HG02623 (cell line): ENCODE data around the gene AMOTL1.

Experiments
- ATAC-seq: cut with Tn5 transposase; IDR thresholded peaks from one replicate; pipeline ENCODE4 v1.9.1; 2021; ENCODE audit warnings: moderate library complexity; ENCODE audit not compliant: unreplicated experiment

Gene AMOTL1

DNA sequence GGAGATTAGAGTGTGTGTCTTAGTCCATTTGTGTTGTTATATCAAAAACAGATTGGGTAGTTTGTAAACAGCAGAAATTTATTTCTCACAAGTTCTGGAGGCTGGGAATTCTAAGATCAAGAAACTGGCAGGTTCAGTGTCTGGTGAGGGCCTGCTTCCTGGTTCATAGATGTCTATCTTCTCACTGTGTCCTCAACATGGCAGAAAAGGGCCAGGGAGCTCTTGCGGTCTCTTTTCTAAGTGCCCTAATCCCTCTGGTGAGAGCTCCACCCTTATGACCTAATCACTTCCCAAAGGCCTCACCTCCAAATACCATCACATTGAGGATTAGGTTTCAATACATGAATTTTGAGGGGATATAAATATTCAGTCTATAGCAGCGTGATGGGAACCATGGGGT is 25.5 kb upstream of the AMOTL1 start:
- ATAC-seq = no peak

DNA sequence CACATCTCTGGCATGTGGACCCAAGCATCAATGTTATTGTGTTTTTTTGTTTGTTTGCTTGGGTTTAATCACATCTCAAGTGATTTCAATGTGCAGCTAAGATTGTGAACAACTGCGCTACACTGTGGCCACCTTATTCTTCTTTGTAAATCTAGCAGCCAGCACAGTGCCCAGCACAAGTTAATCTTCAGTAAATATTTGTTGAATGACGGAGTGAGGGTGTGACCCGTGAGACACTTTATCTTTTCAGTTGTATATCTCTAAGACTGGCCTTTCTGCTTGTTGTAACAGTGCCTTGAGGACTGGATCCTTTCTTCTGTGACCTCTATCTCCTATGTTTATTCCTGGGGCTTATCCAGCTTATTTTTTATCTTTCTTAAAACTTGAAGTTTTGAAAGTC is 21.4 kb upstream of the AMOTL1 start:
- ATAC-seq = no peak

DNA sequence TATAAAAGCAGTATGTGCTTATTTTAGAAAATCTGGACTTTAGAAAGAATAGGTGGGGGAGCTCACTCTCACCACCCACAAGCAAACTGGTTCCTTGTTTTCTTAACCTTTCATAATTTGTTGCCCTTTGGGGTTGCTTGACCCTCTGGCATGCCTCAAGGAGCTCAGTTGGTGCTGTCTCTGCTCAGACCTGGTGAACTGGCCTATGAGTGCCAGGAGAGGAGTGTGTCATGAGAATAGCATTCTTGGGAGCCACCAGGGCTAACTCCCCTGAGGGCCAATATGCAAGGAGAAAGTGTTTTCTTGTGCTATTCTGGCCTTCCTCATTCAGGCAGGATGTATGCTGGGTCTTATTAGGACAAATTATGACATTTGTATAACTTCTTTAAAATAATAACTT is 21.0 kb upstream of the AMOTL1 start:
- no peak for ATAC-seq

DNA sequence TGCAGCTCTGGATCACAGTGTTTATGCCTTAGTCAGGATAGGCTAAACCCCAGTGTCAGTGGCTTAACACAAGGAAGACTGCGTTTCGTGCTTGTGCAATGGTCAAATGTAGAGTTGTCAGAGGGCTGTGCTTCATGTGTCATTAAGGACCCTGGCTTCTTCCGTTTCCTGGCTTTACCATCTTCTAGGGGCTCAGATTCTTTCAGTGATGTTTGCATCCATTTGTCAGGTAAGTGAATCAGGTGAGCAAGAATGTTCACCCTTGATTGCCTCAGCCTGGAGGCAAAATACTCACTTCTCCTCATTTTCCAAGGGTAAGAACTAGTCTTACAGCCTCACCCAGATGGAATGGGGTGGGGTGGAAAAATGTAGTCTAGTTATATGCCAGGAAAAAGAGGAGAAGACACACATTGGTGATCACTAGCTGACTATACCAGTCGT is 20.5 kb upstream of the AMOTL1 start:
- ATAC-seq = no peak

DNA sequence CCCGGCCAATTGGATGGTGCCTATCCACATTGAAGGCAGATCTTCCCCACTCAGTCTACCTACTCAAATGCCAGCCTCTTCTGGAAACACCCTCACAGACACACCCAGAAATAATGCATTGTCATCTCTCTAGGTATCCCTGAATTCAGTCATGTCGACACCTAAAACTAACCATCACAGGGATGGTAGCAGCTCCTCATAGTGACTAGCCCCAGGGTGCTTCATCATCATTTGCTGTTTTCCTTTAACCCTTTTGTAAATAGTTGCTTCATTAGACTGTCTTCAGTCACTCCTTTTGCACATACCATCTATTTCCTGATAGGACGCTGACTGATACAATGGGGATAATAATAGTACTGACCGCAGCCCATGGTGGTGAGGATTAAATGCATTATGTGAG is 18.8 kb upstream of the AMOTL1 start:
- no peak for ATAC-seq

DNA sequence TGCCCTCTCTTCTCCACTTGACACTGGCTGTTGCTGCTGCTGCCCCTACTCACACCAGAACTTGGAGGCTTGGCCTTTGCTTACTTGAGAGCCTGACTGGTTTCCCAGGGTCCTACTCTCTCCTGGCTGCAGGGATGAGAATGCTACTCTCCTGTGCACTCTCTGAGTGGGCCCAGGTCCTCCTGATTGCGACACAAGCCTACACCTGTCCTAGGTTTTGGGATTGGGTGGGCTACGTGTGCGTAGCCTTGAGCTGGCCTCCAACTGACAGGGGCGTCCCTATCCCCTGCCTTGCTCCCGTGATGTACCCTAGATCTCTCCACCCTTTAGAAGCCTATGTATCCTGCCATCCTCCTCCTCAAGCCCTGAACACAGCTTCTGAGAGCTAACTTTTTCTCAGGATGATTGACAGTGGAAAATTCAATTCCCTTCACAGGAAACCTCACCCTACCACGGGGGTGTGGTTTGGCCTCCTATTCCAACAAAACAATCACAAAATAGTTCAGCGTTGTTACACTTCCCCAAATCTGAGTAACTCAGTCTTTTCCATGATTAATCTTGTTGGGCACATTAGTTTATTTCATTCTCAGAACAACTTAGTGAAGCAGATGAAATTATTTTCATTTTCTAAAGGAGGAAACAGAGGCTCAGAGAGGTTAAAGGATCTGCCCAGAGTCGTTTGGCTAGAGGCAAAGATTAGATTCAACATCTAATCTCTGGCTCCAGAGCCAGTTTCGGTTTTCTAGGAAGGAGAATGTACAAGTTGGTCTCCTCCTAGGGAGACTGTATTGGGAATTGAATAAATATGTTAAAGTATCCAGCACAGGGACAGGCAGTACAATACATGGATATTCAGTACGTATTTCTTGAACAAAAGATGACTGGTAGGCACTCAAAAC is 17.6 kb upstream of the AMOTL1 start:
- ATAC-seq = no peak

DNA sequence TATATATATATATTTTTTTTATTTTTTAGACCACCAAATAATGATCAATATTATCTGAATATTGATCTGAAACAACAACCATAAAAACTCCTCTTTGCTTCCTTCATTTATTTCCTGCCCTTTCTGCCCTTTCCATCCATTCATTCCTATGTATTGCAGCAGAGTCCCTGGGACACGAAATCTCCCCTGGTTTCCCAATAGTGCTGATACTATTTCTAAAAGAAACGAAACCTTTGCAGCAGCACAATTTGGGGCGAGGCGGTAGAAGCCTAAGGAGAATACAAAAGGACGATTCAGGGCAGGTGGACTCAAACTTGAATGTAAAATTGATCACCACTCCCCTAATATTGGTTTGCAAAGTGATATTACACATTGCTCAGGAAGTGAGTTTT is 16.9 kb upstream of the AMOTL1 start:
- no peak for ATAC-seq

DNA sequence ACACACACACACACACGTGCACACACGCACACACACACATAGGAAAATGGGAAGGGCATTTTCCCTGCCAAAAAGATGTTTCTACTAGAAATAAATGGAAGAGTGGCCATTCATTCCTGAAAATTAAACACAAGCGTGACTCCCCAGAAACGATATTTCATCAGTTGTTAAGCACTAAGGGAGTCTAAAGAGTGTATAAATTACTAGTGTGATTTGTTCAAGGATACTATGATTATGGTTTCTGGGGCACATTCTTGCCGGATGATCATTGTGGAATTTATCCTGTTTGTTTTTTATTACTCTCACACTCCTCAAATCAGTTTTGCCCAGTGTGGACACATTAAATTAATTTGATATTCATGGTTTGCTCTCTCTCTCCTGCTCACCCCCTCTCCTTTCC is 16.4 kb upstream of the AMOTL1 start:
- no peak for ATAC-seq

DNA sequence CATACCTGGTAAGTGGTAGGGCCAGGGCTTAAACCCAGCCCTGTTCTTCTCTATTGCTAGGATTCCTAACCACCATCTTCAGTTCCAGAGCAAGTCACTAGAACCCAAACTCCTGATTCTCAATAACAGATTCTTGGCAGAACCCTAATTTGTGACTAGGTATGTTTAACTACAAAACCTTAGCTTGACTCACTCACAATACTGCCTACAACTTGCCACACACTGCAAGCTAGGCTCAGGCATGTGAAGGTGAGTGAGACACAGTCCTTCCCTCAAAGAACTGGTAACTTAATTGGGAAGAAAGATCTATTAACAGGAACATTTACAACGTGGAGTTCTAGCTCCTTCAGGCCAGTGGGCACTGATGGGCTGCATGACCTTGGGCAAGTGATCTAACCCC is 14.5 kb upstream of the AMOTL1 start:
- no peak for ATAC-seq

DNA sequence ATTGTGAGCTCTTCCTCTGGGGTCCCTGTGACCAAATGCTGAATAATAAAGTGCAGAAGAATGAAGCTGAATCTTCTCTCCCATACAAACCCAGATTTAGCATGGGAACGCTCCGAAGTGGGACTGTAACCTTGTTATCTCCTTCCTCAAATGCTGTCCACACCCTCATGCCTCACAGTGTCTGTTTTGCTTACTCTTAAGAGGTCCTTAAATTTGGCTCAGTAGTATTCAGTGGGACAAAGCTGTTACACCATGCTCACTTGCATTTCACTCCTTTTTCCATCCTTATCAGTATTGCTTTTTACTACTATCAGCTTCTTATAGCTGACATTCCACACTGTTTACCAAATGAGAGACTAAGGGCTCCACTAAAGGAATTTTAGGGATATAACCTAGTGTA is 13.8 kb upstream of the AMOTL1 start:
- no peak for ATAC-seq

DNA sequence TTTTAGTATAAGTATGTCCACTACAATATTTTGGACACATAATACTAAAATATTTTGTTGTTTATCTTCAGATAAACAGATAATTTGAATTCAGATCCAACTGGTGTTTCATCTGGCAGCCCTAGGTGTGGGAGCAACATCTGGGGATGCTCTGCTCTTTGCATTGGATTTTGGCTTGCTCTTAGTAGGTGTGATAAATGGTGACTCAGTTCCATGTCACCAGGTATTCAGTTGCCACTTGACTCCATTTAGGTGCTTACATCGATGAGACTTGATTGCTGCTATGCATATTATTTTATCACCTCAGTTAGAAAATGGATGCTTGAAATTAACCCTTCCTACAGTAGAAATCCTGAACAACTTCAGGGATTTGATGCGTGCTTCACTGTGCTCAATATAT is 13.3 kb upstream of the AMOTL1 start:
- ATAC-seq = no peak

DNA sequence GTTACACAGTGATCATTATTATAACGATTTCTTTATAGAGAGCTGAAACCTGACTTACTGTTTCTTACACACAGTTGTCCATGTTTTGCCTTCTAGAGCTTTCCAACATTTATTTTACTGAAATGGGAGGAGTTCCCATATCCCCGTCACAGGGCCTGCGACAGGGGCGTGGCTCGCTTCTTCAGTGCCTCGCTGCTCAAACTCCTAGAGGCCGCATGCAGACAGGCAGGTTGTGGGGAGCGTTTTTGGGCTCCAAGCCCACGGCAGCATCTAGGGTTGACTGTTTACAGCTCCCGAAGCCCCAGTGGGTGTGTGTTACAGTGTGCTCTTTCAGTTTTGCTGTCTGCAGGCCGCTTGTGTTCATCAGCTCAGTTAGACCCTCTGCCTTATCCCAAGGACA is 12.7 kb upstream of the AMOTL1 start:
- ATAC-seq = no peak

DNA sequence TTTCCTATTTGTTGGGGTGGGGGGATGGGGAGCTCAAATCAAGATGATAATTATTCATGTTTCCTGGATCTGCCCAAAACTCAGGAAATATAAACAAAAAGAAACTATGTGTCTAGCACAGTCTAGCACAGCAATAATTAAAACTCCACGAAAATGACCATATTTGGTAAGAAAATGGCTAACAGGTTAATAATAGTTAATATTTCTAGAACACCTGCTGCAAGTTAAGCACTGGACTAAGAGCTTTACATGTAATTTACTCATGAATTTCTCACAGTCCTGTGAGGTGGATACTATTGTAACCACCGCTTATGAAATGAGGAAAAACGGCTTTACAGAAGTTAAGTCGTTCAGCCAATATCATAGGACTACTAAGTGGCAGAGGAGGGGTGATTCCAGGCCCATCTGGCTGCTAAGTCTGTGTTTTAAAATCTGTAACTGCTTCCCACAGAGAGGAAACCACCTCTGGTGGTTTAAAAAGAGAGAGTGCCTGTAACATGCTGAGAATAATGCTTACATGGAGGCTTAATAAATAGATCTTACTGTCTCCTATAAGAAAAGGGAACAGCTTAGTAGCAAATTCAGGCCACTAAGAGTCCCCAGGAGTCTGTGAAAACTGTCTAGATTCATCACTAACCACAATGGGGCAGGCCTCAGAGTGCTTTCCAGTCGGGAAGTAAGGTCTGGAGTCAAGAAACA is 11.0 kb upstream of the AMOTL1 start:
- ATAC-seq = no peak

DNA sequence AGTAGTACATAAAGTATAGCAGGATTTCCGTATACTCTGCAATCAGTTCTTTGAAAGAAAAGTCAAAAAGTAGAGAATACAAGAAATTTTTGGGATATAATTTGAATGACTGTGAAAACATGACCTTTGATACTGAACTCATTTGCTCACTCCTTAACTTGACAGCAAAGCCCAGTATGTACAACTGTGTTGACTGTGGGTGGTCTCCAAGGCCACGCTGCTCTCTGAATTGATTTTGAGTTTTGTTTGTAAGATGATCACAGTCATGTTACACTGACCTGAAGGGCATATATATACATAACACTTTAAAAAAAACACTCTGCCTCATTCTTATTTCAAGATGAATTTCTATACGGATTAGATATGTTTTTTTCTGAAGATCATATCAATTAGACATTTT is 9.5 kb upstream of the AMOTL1 start:
- no peak for ATAC-seq

DNA sequence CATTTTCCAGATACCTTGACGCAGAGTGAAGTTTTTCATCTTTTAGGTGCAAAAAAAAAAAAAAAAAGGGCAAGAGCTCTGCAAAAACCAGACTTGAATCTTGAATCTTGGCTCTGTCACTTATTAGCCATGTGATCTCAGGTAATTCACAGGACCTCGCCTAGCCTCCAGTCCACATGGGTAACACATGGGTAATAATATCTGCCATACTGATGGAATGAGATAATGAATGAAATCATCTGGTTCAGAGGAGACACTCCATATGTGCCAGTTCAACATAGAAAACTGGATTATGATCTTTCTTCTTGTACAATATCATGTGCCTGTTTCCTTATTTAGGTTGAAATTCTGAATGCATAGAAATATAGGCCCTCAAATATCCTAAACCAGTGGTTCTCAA is 8.6 kb upstream of the AMOTL1 start:
- ATAC-seq = no peak

DNA sequence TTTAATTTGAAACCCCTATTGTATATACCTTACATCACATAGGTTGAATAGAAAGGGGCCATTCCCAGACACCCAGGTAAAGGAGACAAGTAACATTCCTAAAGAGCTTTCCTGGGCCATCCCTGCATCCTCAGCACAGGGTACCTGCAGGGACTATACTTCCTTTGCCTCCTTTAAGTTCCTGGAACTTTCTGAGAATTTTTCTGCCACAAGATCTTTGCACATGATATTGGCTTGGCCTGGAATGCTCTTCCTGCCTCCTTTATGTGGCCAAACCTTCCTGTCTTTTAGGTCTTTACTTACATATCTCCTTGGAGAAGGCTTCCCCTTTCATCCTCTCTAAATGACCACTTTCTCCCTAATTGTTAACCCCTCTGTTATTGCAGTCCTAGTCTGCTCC is 7.9 kb upstream of the AMOTL1 start:
- no peak for ATAC-seq

DNA sequence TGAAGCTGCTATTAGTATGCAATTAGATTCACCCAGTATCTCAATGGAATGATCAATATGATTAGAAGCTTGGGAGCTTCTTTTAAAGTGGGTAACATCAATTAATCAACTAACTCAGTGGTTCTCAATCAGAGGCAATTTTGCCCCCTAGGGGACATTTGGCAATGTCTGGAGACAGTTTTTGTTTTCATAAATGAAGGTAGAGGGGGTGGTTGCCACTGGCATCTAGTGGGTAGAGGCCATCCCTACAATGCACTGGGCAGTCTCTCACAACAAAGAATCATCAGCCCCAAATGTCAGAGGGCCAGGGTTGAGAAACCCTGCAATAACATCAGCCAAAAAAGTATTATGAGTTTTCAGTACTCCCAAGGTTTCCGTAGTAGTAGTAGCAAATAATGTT is 5.9 kb upstream of the AMOTL1 start:
- no peak for ATAC-seq

DNA sequence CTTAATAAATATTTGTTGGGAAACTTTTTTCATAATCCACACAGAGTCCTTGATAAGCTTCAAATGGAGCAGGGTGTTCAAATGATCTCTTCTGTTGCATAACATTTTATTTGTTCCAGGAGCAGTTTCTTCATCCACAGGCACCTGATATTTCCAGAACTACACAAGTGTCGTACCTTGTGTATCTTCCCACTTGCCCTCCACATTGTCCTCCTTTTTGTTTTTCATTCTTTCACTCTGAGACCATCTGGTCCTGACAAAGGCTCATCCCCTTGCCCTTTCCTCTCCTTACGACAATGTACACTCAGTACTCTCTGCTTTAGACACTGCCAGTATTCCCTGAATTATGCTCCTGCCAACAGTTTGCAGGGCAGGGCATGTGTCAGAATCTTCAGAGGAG is 5.2 kb upstream of the AMOTL1 start:
- ATAC-seq = no peak

DNA sequence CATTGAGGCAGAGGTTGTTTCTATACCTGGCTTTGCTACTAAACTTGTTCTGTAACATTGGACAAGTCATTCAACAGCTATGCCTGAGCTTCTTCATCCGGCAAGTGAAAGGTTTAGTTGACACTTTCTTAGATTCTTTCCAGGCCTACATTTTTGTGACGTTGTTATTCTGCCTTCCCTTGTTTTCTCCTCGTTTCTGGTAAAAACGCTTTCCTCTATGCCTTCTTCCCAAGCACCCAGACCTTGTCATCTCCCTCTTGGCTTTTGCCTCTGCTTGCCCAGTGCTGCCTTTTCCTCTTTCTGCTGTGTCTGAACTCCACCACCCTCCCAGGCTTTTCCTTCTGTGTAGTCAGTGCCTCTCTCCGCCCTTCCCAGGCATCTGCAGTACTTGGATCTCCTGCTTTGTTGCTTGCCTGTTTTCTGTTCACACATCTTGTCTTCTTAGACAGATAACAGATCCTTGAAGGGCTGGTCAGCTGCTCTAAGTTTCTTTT is 1.4 kb upstream of the AMOTL1 start:
- ATAC-seq = no peak

DNA sequence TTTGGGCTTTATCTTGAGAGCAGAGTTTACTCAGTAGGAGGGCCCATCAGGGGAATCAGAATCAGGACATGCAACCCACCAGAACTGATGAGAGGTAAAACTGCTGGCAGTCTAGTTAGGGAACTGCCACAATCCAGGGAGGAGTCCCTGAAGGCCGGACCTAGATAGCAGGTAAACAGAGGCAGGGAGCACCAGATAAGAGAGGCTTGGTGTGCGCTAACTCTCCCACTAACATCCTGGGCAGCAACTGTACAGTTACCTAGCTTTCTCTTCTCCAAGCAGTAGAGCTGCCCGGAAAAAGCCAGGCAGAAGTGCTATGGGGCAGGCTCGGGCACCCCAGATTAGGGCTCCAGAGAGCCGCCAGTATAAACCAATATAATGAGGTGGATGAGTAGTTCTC is 865 bp upstream of the AMOTL1 start:
- ATAC-seq = no peak

DNA sequence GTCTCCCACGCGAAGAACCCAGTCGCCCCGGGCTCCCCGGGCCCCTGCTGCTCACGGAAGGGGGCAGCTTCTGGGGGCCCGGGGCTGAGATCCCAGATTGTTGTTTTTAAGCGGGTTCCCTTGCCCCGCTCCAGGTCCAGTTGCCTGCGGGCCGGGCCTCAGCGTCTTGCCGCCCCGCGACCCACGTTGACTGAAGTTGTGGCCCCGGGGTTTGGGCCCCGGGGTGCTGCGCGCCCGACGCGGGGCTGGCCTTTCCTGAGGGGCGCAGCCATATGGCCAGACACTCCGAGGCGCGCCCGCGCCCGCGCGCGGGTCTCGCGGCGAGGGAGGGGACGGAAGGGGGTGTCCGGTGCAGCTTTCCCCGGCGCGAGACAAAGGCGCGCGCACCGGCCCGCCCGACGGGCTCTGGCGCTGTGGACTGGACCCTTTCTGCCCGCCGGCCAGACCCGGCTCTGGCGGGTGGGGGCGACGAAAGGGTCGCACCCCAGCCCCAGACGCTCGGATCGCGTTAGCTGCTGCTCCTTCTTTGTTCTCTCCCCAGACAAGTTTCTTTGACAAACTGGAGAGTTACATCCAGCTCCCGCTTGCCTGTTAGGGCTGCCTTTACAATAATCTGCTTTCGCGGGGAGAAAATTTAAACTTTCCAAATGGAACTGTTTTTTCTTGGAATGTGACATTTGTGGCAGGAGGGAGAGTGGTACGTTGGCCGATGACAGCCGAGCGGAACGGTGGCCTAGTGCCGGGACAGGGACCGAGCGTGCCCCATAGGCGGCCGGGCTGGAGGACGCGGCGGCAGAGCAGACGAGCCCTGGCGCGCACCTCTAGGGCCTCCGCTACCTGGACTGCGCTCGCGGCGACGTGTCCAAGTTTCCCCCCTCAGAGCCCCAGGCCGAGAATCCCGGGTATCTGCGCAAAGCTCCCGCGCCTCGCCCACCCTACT is 716 bp downstream of the AMOTL1 start:
- ATAC-seq = peak; percentile 11
